Suprapubic skin (tissue), 4 donors: ENCODE results near the gene TKT. TPM values are rescaled to one million over a fixed set of nuclear protein-coding genes. Genes with fewer than 3 reads are reported as not detected.

Experiments used
- DNase-seq, 2 donors: peaks; one replicate each; pipeline ENCODE4 v3.0.0-alpha.2; 2019; ENCODE audit warnings: low spot score in 2 of 2
- H3K27ac ChIP-seq: fragments of 200-600 bp; sonication (generic); one replicate; pipeline ENCODE4 v1.5.1; 2019
- H3K27me3 ChIP-seq: fragments of 200-600 bp; sonication (generic); one replicate; pipeline ENCODE4 v1.5.1; 2019
- H3K36me3 ChIP-seq: fragments of 200-600 bp; sonication (generic); one replicate; pipeline ENCODE4 v1.5.1; 2019
- H3K4me1 ChIP-seq: fragments of 200-600 bp; sonication (generic); one replicate; pipeline ENCODE4 v1.5.1; 2019
- H3K4me3 ChIP-seq: fragments of 200-600 bp; sonication (generic); one replicate; pipeline ENCODE4 v1.5.1; 2019; ENCODE audit warnings: mild to moderate bottlenecking
- H3K9me3 ChIP-seq: fragments of 200-600 bp; sonication (generic); one replicate; pipeline ENCODE4 v1.5.1; 2019
- CTCF ChIP-seq, 2 donors: fragments of 200-600 bp in 1 of 2; fragments of 450-650 bp in 1 of 2; sonication (generic) in 1 of 2; IDR thresholded peaks; one replicate each; pipeline ENCODE4 v1.5.1; 2016 to 2019; ENCODE audit warnings: antibody characterized with exemption in 2 of 2, mild to moderate bottlenecking in 1 of 2, moderate library complexity in 1 of 2
- EP300 ChIP-seq: sonication (generic); formaldehyde crosslinking; IDR thresholded peaks from one replicate; pipeline ENCODE4 v1.6.1; 2017; ENCODE audit warnings: antibody characterized with exemption
- POLR2A ChIP-seq, 2 donors: fragments of 450-650 bp; IDR thresholded peaks; one replicate each; pipeline ENCODE4 v1.6.1; 2017; ENCODE audit warnings: antibody characterized with exemption in 2 of 2, mild to moderate bottlenecking in 2 of 2, moderate library complexity in 2 of 2
- POLR2AphosphoS5 ChIP-seq, 3 donors: sonication (generic); formaldehyde crosslinking; IDR thresholded peaks; one replicate each; pipeline ENCODE4 v1.6.1; 2017; ENCODE audit warnings: antibody characterized with exemption in 3 of 3
- WGBS: methylation state at CpG from one replicate; pipeline ENCODE4 v1.1.5; 2018; 5-methylcytosine and 5-hydroxymethylcytosine counted together
- total RNA-seq, 4 donors: library from RNA; depleted of rRNA; stranded (reverse); fragments of >200 nt; gene quantifications; one replicate each; pipeline ENCODE4 v1.1.0, GENCODE V29; 2016

Gene TKT
- total RNA-seq, 4 donors from 2014 or later, result 107 to 194 (median 155) TPM

DNA sequence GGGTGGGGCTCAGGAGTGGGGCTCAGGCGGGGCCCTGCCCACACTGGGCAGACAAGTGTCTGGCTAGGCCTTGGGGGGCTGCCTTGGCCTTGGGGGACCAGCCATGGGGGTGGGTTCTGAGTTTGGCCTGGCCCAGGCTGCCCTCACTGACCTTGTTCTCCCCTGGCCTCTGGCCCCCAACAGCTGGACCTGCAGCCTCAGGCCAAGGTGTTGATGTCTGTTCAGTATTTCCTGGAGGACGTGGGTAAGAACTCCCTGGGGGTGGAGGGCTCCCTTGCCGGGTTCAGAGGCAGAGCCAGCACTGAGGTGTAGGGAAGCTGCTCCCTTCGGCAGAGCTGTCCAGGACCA lies 74.8 kb downstream of the TKT start:
- H3K4me3 ChIP-seq, result no peak overlapping the region
- no peaks in the 10 kb centered on the region for H3K9me3 ChIP-seq
- no CpG with 5 or more reads among the region's 4 CpGs for WGBS
- H3K36me3 ChIP-seq, result peaks cover 77% of the 10 kb centered on the region
- DNase-seq, result no peak
- TF ChIP-seq POLR2AphosphoS5 (IDR thresholded peaks at IDR 0.05) (no peak), CTCF (IDR thresholded peaks at IDR 0.05) (no peak), POLR2A (IDR thresholded peaks at IDR 0.05) (no peak), EP300 (no peak)
- H3K27ac ChIP-seq, result no peak overlapping the region
- no peaks in the 10 kb centered on the region for H3K27me3 ChIP-seq
- no peaks in the 10 kb centered on the region for H3K4me1 ChIP-seq

DNA sequence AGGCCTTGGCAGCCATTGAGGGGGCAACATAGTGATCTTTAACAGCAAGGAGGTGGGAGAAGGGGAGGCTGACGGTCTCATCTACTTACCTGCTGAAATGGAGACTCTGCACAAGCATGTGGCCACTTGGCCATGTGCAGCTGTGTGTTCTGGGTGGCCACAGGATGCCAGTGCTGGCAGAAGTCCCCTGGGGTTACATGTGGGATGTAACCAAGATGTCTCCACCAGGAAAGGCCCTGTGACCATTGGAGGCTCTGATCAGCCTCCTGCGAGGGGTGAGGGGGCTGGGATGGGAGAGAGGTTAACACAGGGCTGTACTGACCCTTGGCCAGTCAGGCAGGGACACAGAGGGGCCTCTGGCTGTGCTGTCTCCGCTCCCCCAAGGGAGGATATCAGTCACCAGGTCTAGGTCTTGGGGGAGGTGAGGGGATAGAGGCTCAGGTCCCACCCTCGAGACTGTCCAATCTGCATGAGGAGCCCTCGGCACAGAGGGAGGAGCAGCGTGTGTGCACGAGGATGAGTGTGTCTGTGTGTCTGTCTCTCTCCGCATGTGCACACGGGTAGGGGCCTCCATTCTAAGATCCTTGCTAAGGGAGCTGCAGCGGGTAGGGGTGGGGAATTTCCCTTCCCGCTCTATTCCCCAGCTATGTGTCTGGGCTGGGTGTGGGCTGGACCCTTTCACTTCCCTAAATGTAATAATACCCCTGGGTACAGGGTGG lies 75.4 kb downstream of the TKT start:
- no peak overlapping the region for H3K27ac ChIP-seq

GRCh38 chr3:53179580-53179979 lies 76.2 kb downstream of the TKT start:
- no peaks in the 10 kb centered on the region for H3K27me3 ChIP-seq
- 89% methylated on average over 20 of the region's 20 CpGs for WGBS
- H3K27ac ChIP-seq, result no peak overlapping the region
- no peaks in the 10 kb centered on the region for H3K4me1 ChIP-seq
- DNase-seq, result no peak
- H3K9me3 ChIP-seq, result no peaks in the 10 kb centered on the region
- TF ChIP-seq POLR2A (IDR thresholded peaks at IDR 0.05), result no peak
- no peak for TF ChIP-seq POLR2AphosphoS5 (IDR thresholded peaks at IDR 0.05)
- TF ChIP-seq EP300, result no peak
- TF ChIP-seq CTCF (IDR thresholded peaks at IDR 0.05), result no peak
- H3K36me3 ChIP-seq, result peaks cover 67% of the 10 kb centered on the region
- H3K4me3 ChIP-seq, result no peak overlapping the region

More for the DNA sequence above, 75.4 kb downstream of the TKT start:
- peaks cover 75% of the 10 kb centered on the region for H3K36me3 ChIP-seq
- WGBS, result 79% methylated on average over 9 of the region's 11 CpGs
- H3K4me1 ChIP-seq, result no peaks in the 10 kb centered on the region
- no peaks in the 10 kb centered on the region for H3K9me3 ChIP-seq
- no peaks in the 10 kb centered on the region for H3K27me3 ChIP-seq
- no peak overlapping the region for H3K4me3 ChIP-seq
- DNase-seq, result no peak
- TF ChIP-seq EP300 (no peak), POLR2AphosphoS5 (IDR thresholded peaks at IDR 0.05) (no peak), CTCF (IDR thresholded peaks at IDR 0.05) (no peak), POLR2A (IDR thresholded peaks at IDR 0.05) (no peak)

DNA sequence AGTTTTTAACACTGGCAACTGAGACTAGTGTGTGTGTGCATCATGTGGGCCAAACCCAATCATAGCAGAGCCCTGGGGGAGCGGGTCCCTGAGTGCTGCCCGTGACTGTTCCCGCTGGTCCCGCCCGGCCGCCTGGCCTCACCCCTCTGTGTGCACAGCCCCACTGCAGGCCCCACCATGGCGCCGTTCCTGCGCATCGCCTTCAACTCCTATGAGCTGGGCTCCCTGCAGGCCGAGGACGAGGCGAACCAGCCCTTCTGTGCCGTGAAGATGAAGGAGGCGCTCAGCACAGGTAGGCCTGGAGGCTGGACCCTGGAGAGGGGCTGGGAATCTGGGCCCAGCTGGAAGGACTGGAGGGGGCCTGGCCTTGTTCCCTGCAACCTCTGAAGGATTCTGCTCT lies 77.6 kb downstream of the TKT start:
- Histone ChIP-seq H3K4me1 (no peaks in the 10 kb centered on the region), H3K36me3 (peaks cover 68% of the 10 kb centered on the region), H3K9me3 (no peaks in the 10 kb centered on the region), H3K27ac (no peak overlapping the region), H3K27me3 (no peaks in the 10 kb centered on the region), H3K4me3 (no peak overlapping the region)
- DNase-seq, result no peak
- no peak for TF ChIP-seq CTCF (IDR thresholded peaks at IDR 0.05)
- no peak for TF ChIP-seq POLR2AphosphoS5 (IDR thresholded peaks at IDR 0.05)
- no peak for TF ChIP-seq POLR2A (IDR thresholded peaks at IDR 0.05)
- no peak for TF ChIP-seq EP300
- WGBS, result 97% methylated on average over 10 of the region's 15 CpGs

GRCh38 chr3:53175613-53176540 lies 79.9 kb downstream of the TKT start:
- Histone ChIP-seq H3K4me3 (no peak overlapping the region), H3K36me3 (peaks cover 48% of the 10 kb centered on the region), H3K9me3 (no peaks in the 10 kb centered on the region), H3K27me3 (no peaks in the 10 kb centered on the region), H3K27ac (no peak overlapping the region), H3K4me1 (peaks cover 8% of the 10 kb centered on the region)
- TF ChIP-seq EP300, result no peak
- TF ChIP-seq CTCF (IDR thresholded peaks at IDR 0.05), result no peak
- no peak for TF ChIP-seq POLR2A (IDR thresholded peaks at IDR 0.05)
- no peak for TF ChIP-seq POLR2AphosphoS5 (IDR thresholded peaks at IDR 0.05)
- WGBS, result 79% methylated on average over 6 of the region's 9 CpGs
- DNase-seq, result no peak
